ENCODE results near the gene ITK.
"Not testable (repeated sequence)": the region's sequence is repeated elsewhere in the genome, so short reads cannot be mapped to it uniquely, and the experiment has no call there.

ITK gene

GRCh38 chr5:157164521-157164920 is 16.1 kb upstream of the ITK start:
- Mint-ChIP-seq H3K27me3 (no peaks in the 10 kb centered on the region), H3K9me3 (no peaks in the 10 kb centered on the region), H3K27ac (no peak overlapping the region), H3K36me3 (peaks cover 2% of the 10 kb centered on the region), H3K4me3 (no peak overlapping the region), H3K4me1 (peaks cover 67% of the 10 kb centered on the region)

- peaks cover 1% of the 10 kb centered on the region for H3K9me3 Mint-ChIP-seq
- H3K4me3 Mint-ChIP-seq, result no peak overlapping the region
- H3K27me3 Mint-ChIP-seq, result no peaks in the 10 kb centered on the region
- H3K4me1 Mint-ChIP-seq, result peaks cover 67% of the 10 kb centered on the region
- H3K27ac Mint-ChIP-seq, result peak overlapping the region; percentile 30
- peaks cover 2% of the 10 kb centered on the region for H3K36me3 Mint-ChIP-seq
These were observed 15.4 kb upstream of the ITK start for GRCh38 chr5:157165261-157165660.

GRCh38 chr5:157165668-157166067 is 15.0 kb upstream of the ITK start:
- Mint-ChIP-seq H3K27ac (peak overlapping the region; percentile 74), H3K4me1 (peaks cover 69% of the 10 kb centered on the region)

GRCh38 chr5:157166214-157167213 is 14.1 kb upstream of the ITK start, which contains the start of gene GARIN3:
GARIN3 (minus strand) TSS chr5:157166264; CDS start chr5:157166168, 96 bp downstream.
- H3K27ac Mint-ChIP-seq, result peak within 1 kb of the TSS; percentile 92
- H3K27me3 Mint-ChIP-seq, result no peaks in the 10 kb centered on the region
- peaks cover 10% of the 10 kb centered on the region for H3K9me3 Mint-ChIP-seq
- H3K36me3 Mint-ChIP-seq, result peaks cover 2% of the 10 kb centered on the region
- H3K4me1 Mint-ChIP-seq, result peaks cover 70% of the 10 kb centered on the region
- H3K4me3 Mint-ChIP-seq, result peak within 1 kb of the TSS; percentile 23

More at GRCh38 chr5:157165668-157166067, 15.0 kb upstream of the ITK start:
- peak overlapping the region; percentile 19 for H3K4me3 Mint-ChIP-seq
- H3K36me3 Mint-ChIP-seq, result peaks cover 2% of the 10 kb centered on the region
- peaks cover 5% of the 10 kb centered on the region for H3K9me3 Mint-ChIP-seq
- H3K27me3 Mint-ChIP-seq, result no peaks in the 10 kb centered on the region

GRCh38 chr5:157167214-157167621 is 13.4 kb upstream of the ITK start:
- H3K27me3 Mint-ChIP-seq, result no peaks in the 10 kb centered on the region
- peak overlapping the region; percentile 60 for H3K4me3 Mint-ChIP-seq
- H3K4me1 Mint-ChIP-seq, result peaks cover 76% of the 10 kb centered on the region
- H3K27ac Mint-ChIP-seq, result peak overlapping the region; percentile 92
- H3K36me3 Mint-ChIP-seq, result peaks cover 2% of the 10 kb centered on the region
- H3K9me3 Mint-ChIP-seq, result peaks cover 10% of the 10 kb centered on the region

- Mint-ChIP-seq H3K27ac (peak overlapping the region; percentile 82), H3K4me1 (peaks cover 79% of the 10 kb centered on the region), H3K4me3 (no peak overlapping the region), H3K36me3 (no peaks in the 10 kb centered on the region), H3K27me3 (no peaks in the 10 kb centered on the region), H3K9me3 (peaks cover 10% of the 10 kb centered on the region)
These were observed 12.4 kb upstream of the ITK start for GRCh38 chr5:157168286-157168685.

GRCh38 chr5:157172403-157172802 is 8.2 kb upstream of the ITK start:
- Mint-ChIP-seq H3K9me3 (peaks cover 10% of the 10 kb centered on the region), H3K4me3 (peak overlapping the region; percentile 70), H3K4me1 (peaks cover 87% of the 10 kb centered on the region), H3K36me3 (peaks cover 2% of the 10 kb centered on the region), H3K27me3 (no peaks in the 10 kb centered on the region), H3K27ac (peak overlapping the region; percentile 95)

- Mint-ChIP-seq H3K9me3 (peaks cover 10% of the 10 kb centered on the region), H3K4me1 (peaks cover 86% of the 10 kb centered on the region), H3K4me3 (peak overlapping the region; percentile 60), H3K27ac (peak overlapping the region; percentile 93), H3K36me3 (peaks cover 5% of the 10 kb centered on the region), H3K27me3 (no peaks in the 10 kb centered on the region)
These were observed 5.5 kb upstream of the ITK start for GRCh38 chr5:157175071-157175612.

- H3K4me1 Mint-ChIP-seq, result peaks cover 64% of the 10 kb centered on the region
- H3K4me3 Mint-ChIP-seq, result peak overlapping the region; percentile 96
- H3K27me3 Mint-ChIP-seq, result no peaks in the 10 kb centered on the region
- H3K27ac Mint-ChIP-seq, result peak overlapping the region; percentile 98
- no peaks in the 10 kb centered on the region for H3K9me3 Mint-ChIP-seq
- H3K36me3 Mint-ChIP-seq, result peaks cover 18% of the 10 kb centered on the region
These were observed 2.7 kb upstream of the ITK start for GRCh38 chr5:157177953-157178352.

- H3K4me1 Mint-ChIP-seq, result peaks cover 58% of the 10 kb centered on the region
- no peaks in the 10 kb centered on the region for H3K27me3 Mint-ChIP-seq
- peak overlapping the region; percentile 98 for H3K27ac Mint-ChIP-seq
- H3K4me3 Mint-ChIP-seq, result peak overlapping the region; percentile 96
- peaks cover 27% of the 10 kb centered on the region for H3K36me3 Mint-ChIP-seq
- H3K9me3 Mint-ChIP-seq, result no peaks in the 10 kb centered on the region
These were observed 1.7 kb upstream of the ITK start for GRCh38 chr5:157178966-157179365.

- Mint-ChIP-seq H3K4me1 (peaks cover 48% of the 10 kb centered on the region), H3K27me3 (no peaks in the 10 kb centered on the region), H3K4me3 (peak overlapping the region; percentile 96), H3K36me3 (peaks cover 43% of the 10 kb centered on the region), H3K9me3 (no peaks in the 10 kb centered on the region), H3K27ac (peak overlapping the region; percentile 99)
These were observed 1.6 kb downstream of the ITK start for GRCh38 chr5:157182143-157182757.

GRCh38 chr5:157184117-157184670 is 3.6 kb downstream of the ITK start:
- peak overlapping the region; percentile 92 for H3K27ac Mint-ChIP-seq
- no peaks in the 10 kb centered on the region for H3K27me3 Mint-ChIP-seq
- H3K9me3 Mint-ChIP-seq, result no peaks in the 10 kb centered on the region
- peaks cover 47% of the 10 kb centered on the region for H3K4me1 Mint-ChIP-seq
- peaks cover 53% of the 10 kb centered on the region for H3K36me3 Mint-ChIP-seq
- peak overlapping the region; percentile 96 for H3K4me3 Mint-ChIP-seq

GRCh38 chr5:157185122-157185521 is 4.5 kb downstream of the ITK start:
- not testable (repeated sequence) for H3K27me3 Mint-ChIP-seq
- peaks cover 56% of the 10 kb centered on the region for H3K36me3 Mint-ChIP-seq

GRCh38 chr5:157186309-157187045 is 5.8 kb downstream of the ITK start:
- H3K36me3 Mint-ChIP-seq, result peaks cover 62% of the 10 kb centered on the region
- H3K9me3 Mint-ChIP-seq, result no peaks in the 10 kb centered on the region
- H3K4me3 Mint-ChIP-seq, result peak overlapping the region; percentile 96
- no peaks in the 10 kb centered on the region for H3K27me3 Mint-ChIP-seq
- peaks cover 55% of the 10 kb centered on the region for H3K4me1 Mint-ChIP-seq
- H3K27ac Mint-ChIP-seq, result peak overlapping the region; percentile 100

More at GRCh38 chr5:157185122-157185521, 4.5 kb downstream of the ITK start:
- H3K9me3 Mint-ChIP-seq, result not testable (repeated sequence)
- Mint-ChIP-seq H3K4me1 (peaks cover 47% of the 10 kb centered on the region), H3K27ac (peak overlapping the region; percentile 92), H3K4me3 (peak overlapping the region; percentile 96)
